AG09309 (cell line): ENCODE data around the gene FKBP1A.
"Not testable (repeated sequence)": the region's sequence is repeated elsewhere in the genome, so short reads cannot be mapped to it uniquely, and the experiment has no call there.

ENCODE experiments used
- DNase-seq: peaks from one replicate; pipeline ENCODE4 v3.0.0-alpha.2; 2010; ENCODE audit warnings: low read depth
- H3K4me3 ChIP-seq: 2 replicates; pipeline ENCODE4 v1.5.1; 2011; ENCODE audit warnings: mild to moderate bottlenecking, low read depth, low read length, moderate library complexity; ENCODE audit not compliant: control insufficient read depth
- CTCF ChIP-seq: IDR thresholded peaks from 2 replicates; pipeline ENCODE4 v1.5.1; 2011; ENCODE audit warnings: mild to moderate bottlenecking, low read depth, low read length, inconsistent platforms; ENCODE audit not compliant: insufficient read depth, control insufficient read depth; ENCODE audit errors: missing control alignments

Gene FKBP1A

GRCh38 chr20:1405801-1406200, 12.9 kb upstream of the FKBP1A start:
- no peak for TF ChIP-seq CTCF
- no peak overlapping the region for H3K4me3 ChIP-seq
- no peak for DNase-seq

- no peak for DNase-seq
- H3K4me3 ChIP-seq = no peak overlapping the region
- no peak for TF ChIP-seq CTCF
These were observed 10.8 kb upstream of the FKBP1A start for GRCh38 chr20:1403624-1404023.

- H3K4me3 ChIP-seq = no peak overlapping the region
- no peak for TF ChIP-seq CTCF
- DNase-seq = no peak
These were observed 9.3 kb upstream of the FKBP1A start for GRCh38 chr20:1402149-1402548.

- no peak for DNase-seq
- no peak for TF ChIP-seq CTCF
- no peak overlapping the region for H3K4me3 ChIP-seq
These were observed 8.6 kb upstream of the FKBP1A start for GRCh38 chr20:1401451-1401907.

GRCh38 chr20:1399678-1400366, 7.0 kb upstream of the FKBP1A start:
- not testable (repeated sequence) for DNase-seq, H3K4me3 ChIP-seq

- not testable (repeated sequence) for DNase-seq, H3K4me3 ChIP-seq
These were observed 5.3 kb upstream of the FKBP1A start for GRCh38 chr20:1398185-1398584.

GRCh38 chr20:1397710-1398109, 4.9 kb upstream of the FKBP1A start:
- no peak for TF ChIP-seq CTCF
- H3K4me3 ChIP-seq = no peak overlapping the region
- DNase-seq = no peak

GRCh38 chr20:1396702-1397101, 3.8 kb upstream of the FKBP1A start:
- H3K4me3 ChIP-seq = no peak overlapping the region
- TF ChIP-seq CTCF = no peak
- DNase-seq = no peak
